Measurements from ENCODE around the gene LMAN2.

DNA sequence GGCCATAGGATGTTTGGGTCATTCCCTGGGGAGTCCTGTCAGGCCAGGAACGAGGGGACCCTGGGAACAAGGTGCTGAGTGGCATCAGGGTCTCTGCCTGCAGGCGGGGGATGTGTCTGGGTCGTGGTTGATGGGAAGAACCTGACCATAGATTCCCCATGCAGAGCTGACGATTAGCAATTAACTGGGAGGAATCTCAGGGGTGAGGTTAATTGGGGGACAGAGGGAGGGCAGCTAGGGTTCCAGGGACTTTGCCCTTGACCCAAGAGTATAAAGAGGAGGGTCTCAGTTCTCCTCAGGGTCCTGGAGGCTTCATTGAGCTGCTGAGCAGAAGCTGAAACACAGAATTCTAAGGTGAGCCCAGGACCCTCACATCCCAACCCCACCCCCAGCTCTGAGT, 32.7 kb upstream of the LMAN2 start, which contains the start of gene SLC34A1:
- TF ChIP-seq, protein P1, sequence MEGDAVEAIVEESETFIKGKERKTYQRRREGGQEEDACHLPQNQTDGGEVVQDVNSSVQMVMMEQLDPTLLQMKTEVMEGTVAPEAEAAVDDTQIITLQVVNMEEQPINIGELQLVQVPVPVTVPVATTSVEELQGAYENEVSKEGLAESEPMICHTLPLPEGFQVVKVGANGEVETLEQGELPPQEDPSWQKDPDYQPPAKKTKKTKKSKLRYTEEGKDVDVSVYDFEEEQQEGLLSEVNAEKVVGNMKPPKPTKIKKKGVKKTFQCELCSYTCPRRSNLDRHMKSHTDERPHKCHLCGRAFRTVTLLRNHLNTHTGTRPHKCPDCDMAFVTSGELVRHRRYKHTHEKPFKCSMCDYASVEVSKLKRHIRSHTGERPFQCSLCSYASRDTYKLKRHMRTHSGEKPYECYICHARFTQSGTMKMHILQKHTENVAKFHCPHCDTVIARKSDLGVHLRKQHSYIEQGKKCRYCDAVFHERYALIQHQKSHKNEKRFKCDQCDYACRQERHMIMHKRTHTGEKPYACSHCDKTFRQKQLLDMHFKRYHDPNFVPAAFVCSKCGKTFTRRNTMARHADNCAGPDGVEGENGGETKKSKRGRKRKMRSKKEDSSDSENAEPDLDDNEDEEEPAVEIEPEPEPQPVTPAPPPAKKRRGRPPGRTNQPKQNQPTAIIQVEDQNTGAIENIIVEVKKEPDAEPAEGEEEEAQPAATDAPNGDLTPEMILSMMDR (IDR thresholded peaks at IDR 0.05): no peak
- TF ChIP-seq POLR2A (IDR thresholded peaks at IDR 0.05): no peak
